ENCODE data around the gene OR52J3. TPM values are rescaled to one million over a fixed set of nuclear protein-coding genes. Genes with fewer than 3 reads are reported as not detected.

OR52J3 gene
- total and polyA plus RNA-seq, 10 of the 15 experiments (the other 5 are each of a cell fraction or from before 2014, with no cell fraction given) = not detected

GRCh38 chr11:5040876-5041275 is 5.5 kb upstream of the OR52J3 start:
- in situ Hi-C loops (cut with MboI) = no loop called here
- POLR2A ChIA-PET = no interaction called here
- H3K27me3 ChIP-seq (replicated peaks in 1 of 2; ENCODE audit: control insufficient read depth in 2 of 2, insufficient read depth in 2 of 2, low read length in 1 of 2) = no peaks in the 10 kb centered on the region
- TF ChIP-seq RAD51 (IDR thresholded peaks at IDR 0.05) (no peak), TARDBP (IDR thresholded peaks at IDR 0.05; ENCODE audit: borderline replicate concordance) (no peak), KLF5 (IDR thresholded peaks at IDR 0.05; ENCODE audit: partially characterized antibody) (no peak), LARP7 (IDR thresholded peaks at IDR 0.05) (no peak), SREBF2 (IDR thresholded peaks at IDR 0.05; ENCODE audit: low read length) (no peak)
- TF ChIP-seq, protein P1, sequence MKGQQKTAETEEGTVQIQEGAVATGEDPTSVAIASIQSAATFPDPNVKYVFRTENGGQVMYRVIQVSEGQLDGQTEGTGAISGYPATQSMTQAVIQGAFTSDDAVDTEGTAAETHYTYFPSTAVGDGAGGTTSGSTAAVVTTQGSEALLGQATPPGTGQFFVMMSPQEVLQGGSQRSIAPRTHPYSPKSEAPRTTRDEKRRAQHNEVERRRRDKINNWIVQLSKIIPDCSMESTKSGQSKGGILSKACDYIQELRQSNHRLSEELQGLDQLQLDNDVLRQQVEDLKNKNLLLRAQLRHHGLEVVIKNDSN (IDR thresholded peaks at IDR 0.05; ENCODE audit: borderline replicate concordance, extremely low read length, insufficient read depth, low read depth, low read length) = no peak
- TF ChIP-seq, protein P2, sequence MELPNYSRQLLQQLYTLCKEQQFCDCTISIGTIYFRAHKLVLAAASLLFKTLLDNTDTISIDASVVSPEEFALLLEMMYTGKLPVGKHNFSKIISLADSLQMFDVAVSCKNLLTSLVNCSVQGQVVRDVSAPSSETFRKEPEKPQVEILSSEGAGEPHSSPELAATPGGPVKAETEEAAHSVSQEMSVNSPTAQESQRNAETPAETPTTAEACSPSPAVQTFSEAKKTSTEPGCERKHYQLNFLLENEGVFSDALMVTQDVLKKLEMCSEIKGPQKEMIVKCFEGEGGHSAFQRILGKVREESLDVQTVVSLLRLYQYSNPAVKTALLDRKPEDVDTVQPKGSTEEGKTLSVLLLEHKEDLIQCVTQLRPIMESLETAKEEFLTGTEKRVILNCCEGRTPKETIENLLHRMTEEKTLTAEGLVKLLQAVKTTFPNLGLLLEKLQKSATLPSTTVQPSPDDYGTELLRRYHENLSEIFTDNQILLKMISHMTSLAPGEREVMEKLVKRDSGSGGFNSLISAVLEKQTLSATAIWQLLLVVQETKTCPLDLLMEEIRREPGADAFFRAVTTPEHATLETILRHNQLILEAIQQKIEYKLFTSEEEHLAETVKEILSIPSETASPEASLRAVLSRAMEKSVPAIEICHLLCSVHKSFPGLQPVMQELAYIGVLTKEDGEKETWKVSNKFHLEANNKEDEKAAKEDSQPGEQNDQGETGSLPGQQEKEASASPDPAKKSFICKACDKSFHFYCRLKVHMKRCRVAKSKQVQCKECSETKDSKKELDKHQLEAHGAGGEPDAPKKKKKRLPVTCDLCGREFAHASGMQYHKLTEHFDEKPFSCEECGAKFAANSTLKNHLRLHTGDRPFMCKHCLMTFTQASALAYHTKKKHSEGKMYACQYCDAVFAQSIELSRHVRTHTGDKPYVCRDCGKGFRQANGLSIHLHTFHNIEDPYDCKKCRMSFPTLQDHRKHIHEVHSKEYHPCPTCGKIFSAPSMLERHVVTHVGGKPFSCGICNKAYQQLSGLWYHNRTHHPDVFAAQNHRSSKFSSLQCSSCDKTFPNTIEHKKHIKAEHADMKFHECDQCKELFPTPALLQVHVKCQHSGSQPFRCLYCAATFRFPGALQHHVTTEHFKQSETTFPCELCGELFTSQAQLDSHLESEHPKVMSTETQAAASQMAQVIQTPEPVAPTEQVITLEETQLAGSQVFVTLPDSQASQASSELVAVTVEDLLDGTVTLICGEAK (IDR thresholded peaks at IDR 0.05; ENCODE audit: borderline replicate concordance) = no peak
- TF ChIP-seq, protein P3, sequence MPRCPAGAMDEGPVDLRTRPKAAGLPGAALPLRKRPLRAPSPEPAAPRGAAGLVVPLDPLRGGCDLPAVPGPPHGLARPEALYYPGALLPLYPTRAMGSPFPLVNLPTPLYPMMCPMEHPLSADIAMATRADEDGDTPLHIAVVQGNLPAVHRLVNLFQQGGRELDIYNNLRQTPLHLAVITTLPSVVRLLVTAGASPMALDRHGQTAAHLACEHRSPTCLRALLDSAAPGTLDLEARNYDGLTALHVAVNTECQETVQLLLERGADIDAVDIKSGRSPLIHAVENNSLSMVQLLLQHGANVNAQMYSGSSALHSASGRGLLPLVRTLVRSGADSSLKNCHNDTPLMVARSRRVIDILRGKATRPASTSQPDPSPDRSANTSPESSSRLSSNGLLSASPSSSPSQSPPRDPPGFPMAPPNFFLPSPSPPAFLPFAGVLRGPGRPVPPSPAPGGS (IDR thresholded peaks at IDR 0.05; ENCODE audit: borderline replicate concordance, insufficient read depth, low read depth, low read length, poor library complexity, severe bottlenecking) = no peak
- TF ChIP-seq, protein P4, sequence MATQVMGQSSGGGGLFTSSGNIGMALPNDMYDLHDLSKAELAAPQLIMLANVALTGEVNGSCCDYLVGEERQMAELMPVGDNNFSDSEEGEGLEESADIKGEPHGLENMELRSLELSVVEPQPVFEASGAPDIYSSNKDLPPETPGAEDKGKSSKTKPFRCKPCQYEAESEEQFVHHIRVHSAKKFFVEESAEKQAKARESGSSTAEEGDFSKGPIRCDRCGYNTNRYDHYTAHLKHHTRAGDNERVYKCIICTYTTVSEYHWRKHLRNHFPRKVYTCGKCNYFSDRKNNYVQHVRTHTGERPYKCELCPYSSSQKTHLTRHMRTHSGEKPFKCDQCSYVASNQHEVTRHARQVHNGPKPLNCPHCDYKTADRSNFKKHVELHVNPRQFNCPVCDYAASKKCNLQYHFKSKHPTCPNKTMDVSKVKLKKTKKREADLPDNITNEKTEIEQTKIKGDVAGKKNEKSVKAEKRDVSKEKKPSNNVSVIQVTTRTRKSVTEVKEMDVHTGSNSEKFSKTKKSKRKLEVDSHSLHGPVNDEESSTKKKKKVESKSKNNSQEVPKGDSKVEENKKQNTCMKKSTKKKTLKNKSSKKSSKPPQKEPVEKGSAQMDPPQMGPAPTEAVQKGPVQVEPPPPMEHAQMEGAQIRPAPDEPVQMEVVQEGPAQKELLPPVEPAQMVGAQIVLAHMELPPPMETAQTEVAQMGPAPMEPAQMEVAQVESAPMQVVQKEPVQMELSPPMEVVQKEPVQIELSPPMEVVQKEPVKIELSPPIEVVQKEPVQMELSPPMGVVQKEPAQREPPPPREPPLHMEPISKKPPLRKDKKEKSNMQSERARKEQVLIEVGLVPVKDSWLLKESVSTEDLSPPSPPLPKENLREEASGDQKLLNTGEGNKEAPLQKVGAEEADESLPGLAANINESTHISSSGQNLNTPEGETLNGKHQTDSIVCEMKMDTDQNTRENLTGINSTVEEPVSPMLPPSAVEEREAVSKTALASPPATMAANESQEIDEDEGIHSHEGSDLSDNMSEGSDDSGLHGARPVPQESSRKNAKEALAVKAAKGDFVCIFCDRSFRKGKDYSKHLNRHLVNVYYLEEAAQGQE (IDR thresholded peaks at IDR 0.05; ENCODE audit: low read depth, low read length) = no peak
- TF ChIP-seq, protein P5, sequence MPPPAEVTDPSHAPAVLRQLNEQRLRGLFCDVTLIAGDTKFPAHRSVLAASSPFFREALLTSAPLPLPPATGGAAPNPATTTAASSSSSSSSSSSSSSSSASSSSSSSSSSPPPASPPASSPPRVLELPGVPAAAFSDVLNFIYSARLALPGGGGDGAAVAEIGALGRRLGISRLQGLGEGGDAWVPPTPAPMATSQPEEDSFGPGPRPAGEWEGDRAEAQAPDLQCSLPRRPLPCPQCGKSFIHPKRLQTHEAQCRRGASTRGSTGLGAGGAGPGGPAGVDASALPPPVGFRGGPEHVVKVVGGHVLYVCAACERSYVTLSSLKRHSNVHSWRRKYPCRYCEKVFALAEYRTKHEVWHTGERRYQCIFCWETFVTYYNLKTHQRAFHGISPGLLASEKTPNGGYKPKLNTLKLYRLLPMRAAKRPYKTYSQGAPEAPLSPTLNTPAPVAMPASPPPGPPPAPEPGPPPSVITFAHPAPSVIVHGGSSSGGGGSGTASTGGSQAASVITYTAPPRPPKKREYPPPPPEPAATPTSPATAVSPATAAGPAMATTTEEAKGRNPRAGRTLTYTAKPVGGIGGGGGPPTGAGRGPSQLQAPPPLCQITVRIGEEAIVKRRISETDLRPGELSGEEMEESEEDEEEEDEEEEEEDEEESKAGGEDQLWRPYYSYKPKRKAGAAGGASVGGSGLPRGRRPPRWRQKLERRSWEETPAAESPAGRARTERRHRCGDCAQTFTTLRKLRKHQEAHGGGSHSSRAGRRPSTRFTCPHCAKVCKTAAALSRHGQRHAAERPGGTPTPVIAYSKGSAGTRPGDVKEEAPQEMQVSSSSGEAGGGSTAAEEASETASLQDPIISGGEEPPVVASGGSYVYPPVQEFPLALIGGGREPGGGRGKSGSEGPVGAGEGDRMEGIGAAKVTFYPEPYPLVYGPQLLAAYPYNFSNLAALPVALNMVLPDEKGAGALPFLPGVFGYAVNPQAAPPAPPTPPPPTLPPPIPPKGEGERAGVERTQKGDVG (CRISPR knock-in tag; IDR thresholded peaks at IDR 0.05) = no peak

More at GRCh38 chr11:5040876-5041275, 5.5 kb upstream of the OR52J3 start:
- FAIRE-seq (no peak), DNase-seq (ENCODE audit: low read depth, low spot score) (no peak), ATAC-seq (no peak)
- ChIA-PET SMC1A (ENCODE audit: uncharacterized antibody, unreplicated experiment) (no interaction called here), CTCF (no interaction called here), RAD21 (ENCODE audit: unreplicated experiment) (no interaction called here)
- Histone ChIP-seq H3K4me1 (ENCODE audit: control insufficient read depth, insufficient read depth, low read length) (no peaks in the 10 kb centered on the region), H3K79me2 (ENCODE audit: control insufficient read depth, insufficient read depth, low read length) (no peaks in the 10 kb centered on the region), H3K9me3 (replicated peaks; ENCODE audit: control insufficient read depth, insufficient read depth, low read length) (no peaks in the 10 kb centered on the region), H3K4me3 (no peak overlapping the region), H3K4me2 (ENCODE audit: control insufficient read depth, insufficient read depth) (no peak overlapping the region), H3K27ac (ENCODE audit: control insufficient read depth, insufficient read depth) (no peak overlapping the region), H4K20me1 (ENCODE audit: control insufficient read depth, insufficient read depth) (no peaks in the 10 kb centered on the region), H2AFZ (ENCODE audit: control insufficient read depth, low read depth, low read length) (no peak overlapping the region), H3K9ac (ENCODE audit: control insufficient read depth, insufficient read depth, low read length) (no peak overlapping the region), H3K36me3 (ENCODE audit: control insufficient read depth in 2 of 2, insufficient read depth in 2 of 2, low read length in 1 of 2) (no peaks in the 10 kb centered on the region)
- no TSS peak for BruUV-seq (replicated peaks)
- intact Hi-C loops (cut with micrococcal nuclease; ENCODE audit: unreplicated experiment) = no loop called here
- 8% methylated on average over 4 of the region's 4 CpGs for WGBS (ENCODE audit: insufficient coverage, insufficient replicate concordance, low lambda C conversion rate, missing lambda C conversion rate)
